Measurements from ENCODE around the gene NSUN3. TPM values are rescaled to one million over a fixed set of nuclear protein-coding genes. Genes with fewer than 3 reads are reported as not detected.

NSUN3 gene
- total RNA-seq: 4.3 and 4.9 TPM in 2 replicates

GRCh38 chr3:94062513-94063404 lies at the start of gene NSUN3, which contains the start of gene DHFR2:
Gene NSUN3 (plus strand): TSS chr3:94063061. CDS start chr3:94063127, 66 bp downstream.
Gene DHFR2 (minus strand): TSS chr3:94062916. CDS start chr3:94061511, 1,405 bp downstream.

GRCh38 chr3:94028093-94028837 lies 34.6 kb upstream of the NSUN3 start, which contains the start of gene STX19:
Gene STX19 (minus strand): TSS chr3:94028597. CDS start chr3:94015269, 13,328 bp downstream.

Other genes starting within 250 kb of the NSUN3 start
- 1.5 and 2.3 TPM in 2 replicates for gene PROS1, start 89.2 kb upstream of the NSUN3 start, total RNA-seq
- gene ARL13B, start 82.9 kb upstream of the NSUN3 start, total RNA-seq: 6.7 and 8.4 TPM in 2 replicates
- gene STX19, start 34.5 kb upstream of the NSUN3 start, total RNA-seq: 0.16 TPM in 1 of 2 replicates, not detected in the other
- 2.2 and 3.0 TPM in 2 replicates for gene DHFR2, start 145 bp upstream of the NSUN3 start, total RNA-seq